Measurements from ENCODE around the gene JAKMIP1.

- TF ChIP-seq, protein P1, sequence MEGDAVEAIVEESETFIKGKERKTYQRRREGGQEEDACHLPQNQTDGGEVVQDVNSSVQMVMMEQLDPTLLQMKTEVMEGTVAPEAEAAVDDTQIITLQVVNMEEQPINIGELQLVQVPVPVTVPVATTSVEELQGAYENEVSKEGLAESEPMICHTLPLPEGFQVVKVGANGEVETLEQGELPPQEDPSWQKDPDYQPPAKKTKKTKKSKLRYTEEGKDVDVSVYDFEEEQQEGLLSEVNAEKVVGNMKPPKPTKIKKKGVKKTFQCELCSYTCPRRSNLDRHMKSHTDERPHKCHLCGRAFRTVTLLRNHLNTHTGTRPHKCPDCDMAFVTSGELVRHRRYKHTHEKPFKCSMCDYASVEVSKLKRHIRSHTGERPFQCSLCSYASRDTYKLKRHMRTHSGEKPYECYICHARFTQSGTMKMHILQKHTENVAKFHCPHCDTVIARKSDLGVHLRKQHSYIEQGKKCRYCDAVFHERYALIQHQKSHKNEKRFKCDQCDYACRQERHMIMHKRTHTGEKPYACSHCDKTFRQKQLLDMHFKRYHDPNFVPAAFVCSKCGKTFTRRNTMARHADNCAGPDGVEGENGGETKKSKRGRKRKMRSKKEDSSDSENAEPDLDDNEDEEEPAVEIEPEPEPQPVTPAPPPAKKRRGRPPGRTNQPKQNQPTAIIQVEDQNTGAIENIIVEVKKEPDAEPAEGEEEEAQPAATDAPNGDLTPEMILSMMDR (IDR thresholded peaks at IDR 0.05): no peak
- TF ChIP-seq POLR2A (IDR thresholded peaks at IDR 0.05): no peak
Observed at GRCh38 chr4:6229095-6229494, 28.7 kb upstream of the JAKMIP1 start.

Data from body of pancreas (tissue), 4 donors.